Measurements from ENCODE around the gene ETV6.
A peak's percentile ranks its signal among the peaks of the same experiment; 100 is the strongest.

ETV6 gene

GRCh38 chr12:11697670-11698387 is 48.4 kb downstream of the ETV6 start:
- no peak for DNase-seq

GRCh38 chr12:11698729-11699128 is 49.3 kb downstream of the ETV6 start:
- DNase-seq, result no peak

GRCh38 chr12:11701433-11701832 is 52.0 kb downstream of the ETV6 start:
- DNase-seq, result no peak

- DNase-seq, result no peak
Observed at GRCh38 chr12:11702959-11703358, 53.5 kb downstream of the ETV6 start.

- no peak for DNase-seq
Observed at GRCh38 chr12:11703378-11703777, 53.9 kb downstream of the ETV6 start.

- no peak for DNase-seq
Observed at GRCh38 chr12:11704089-11704488, 54.6 kb downstream of the ETV6 start.

GRCh38 chr12:11705010-11705409 is 55.5 kb downstream of the ETV6 start:
- DNase-seq, result peak; percentile 67

GRCh38 chr12:11706509-11707379 is 57.3 kb downstream of the ETV6 start:
- DNase-seq, result peak; percentile 26

- DNase-seq, result peak; percentile 50
Observed at GRCh38 chr12:11707535-11707934, 58.1 kb downstream of the ETV6 start.

- DNase-seq, result no peak
Observed at GRCh38 chr12:11709513-11709912, 60.0 kb downstream of the ETV6 start.

- DNase-seq, result no peak
Observed at GRCh38 chr12:11710431-11710830, 61.0 kb downstream of the ETV6 start.

GRCh38 chr12:11710906-11711305 is 61.4 kb downstream of the ETV6 start:
- DNase-seq, result no peak

- no peak for DNase-seq
Observed at GRCh38 chr12:11711651-11712327, 62.3 kb downstream of the ETV6 start.

GRCh38 chr12:11712491-11712890 is 63.0 kb downstream of the ETV6 start:
- no peak for DNase-seq

GRCh38 chr12:11713202-11713601 is 63.7 kb downstream of the ETV6 start:
- DNase-seq, result no peak

- no peak for DNase-seq
Observed at GRCh38 chr12:11714626-11715025, 65.2 kb downstream of the ETV6 start.

- DNase-seq, result no peak
Observed at GRCh38 chr12:11715621-11716020, 66.1 kb downstream of the ETV6 start.

GRCh38 chr12:11716794-11717518 is 67.5 kb downstream of the ETV6 start:
- no peak for DNase-seq

- no peak for DNase-seq
Observed at GRCh38 chr12:11717519-11717961, 68.1 kb downstream of the ETV6 start.

GRCh38 chr12:11718105-11718504 is 68.6 kb downstream of the ETV6 start:
- DNase-seq, result no peak

- DNase-seq, result no peak
Observed at GRCh38 chr12:11718768-11719253, 69.3 kb downstream of the ETV6 start.

GRCh38 chr12:11719678-11720099 is 70.2 kb downstream of the ETV6 start:
- DNase-seq, result no peak

GRCh38 chr12:11722071-11722470 is 72.6 kb downstream of the ETV6 start:
- DNase-seq, result no peak
